ENCODE measurements around the gene ANKRD1.

ANKRD1 gene

DNA sequence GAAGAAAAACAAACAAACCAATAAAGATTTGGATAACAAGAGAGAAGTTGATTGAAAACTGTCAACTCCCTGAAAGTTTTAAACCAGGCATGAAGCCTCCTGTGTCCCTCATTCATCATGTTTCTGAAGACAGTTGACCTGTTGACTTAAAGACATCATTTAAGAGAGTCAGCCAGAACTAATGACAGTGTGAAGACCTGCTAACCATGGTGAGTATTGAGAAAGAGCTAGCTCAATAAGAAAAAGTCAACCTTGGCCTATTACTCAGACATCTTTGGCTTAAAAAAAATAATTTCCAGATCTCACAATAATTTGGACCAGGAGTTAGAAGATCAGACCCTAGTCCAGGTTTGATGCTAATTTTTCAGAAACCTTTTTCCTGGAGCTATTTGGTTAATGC lies 45.3 kb upstream of the ANKRD1 start:
- in situ Hi-C loops (cut with HindIII; ENCODE audit: low pct_ligation_motif_present, low sequenced_read_pairs) = no loop called here
- TF ChIP-seq, protein P1, sequence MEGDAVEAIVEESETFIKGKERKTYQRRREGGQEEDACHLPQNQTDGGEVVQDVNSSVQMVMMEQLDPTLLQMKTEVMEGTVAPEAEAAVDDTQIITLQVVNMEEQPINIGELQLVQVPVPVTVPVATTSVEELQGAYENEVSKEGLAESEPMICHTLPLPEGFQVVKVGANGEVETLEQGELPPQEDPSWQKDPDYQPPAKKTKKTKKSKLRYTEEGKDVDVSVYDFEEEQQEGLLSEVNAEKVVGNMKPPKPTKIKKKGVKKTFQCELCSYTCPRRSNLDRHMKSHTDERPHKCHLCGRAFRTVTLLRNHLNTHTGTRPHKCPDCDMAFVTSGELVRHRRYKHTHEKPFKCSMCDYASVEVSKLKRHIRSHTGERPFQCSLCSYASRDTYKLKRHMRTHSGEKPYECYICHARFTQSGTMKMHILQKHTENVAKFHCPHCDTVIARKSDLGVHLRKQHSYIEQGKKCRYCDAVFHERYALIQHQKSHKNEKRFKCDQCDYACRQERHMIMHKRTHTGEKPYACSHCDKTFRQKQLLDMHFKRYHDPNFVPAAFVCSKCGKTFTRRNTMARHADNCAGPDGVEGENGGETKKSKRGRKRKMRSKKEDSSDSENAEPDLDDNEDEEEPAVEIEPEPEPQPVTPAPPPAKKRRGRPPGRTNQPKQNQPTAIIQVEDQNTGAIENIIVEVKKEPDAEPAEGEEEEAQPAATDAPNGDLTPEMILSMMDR (IDR thresholded peaks at IDR 0.05; ENCODE audit: low read depth, low read length, missing control alignments) = no peak
- no peaks in the 10 kb centered on the region for H3K27me3 ChIP-seq (replicated peaks)
- DNase-seq = no peak
- H3K4me3 ChIP-seq (ENCODE audit: low read depth, low read length) = no peak overlapping the region
- no peak overlapping the region for H3K27ac ChIP-seq
- no peaks in the 10 kb centered on the region for H3K36me3 ChIP-seq (replicated peaks)

DNA sequence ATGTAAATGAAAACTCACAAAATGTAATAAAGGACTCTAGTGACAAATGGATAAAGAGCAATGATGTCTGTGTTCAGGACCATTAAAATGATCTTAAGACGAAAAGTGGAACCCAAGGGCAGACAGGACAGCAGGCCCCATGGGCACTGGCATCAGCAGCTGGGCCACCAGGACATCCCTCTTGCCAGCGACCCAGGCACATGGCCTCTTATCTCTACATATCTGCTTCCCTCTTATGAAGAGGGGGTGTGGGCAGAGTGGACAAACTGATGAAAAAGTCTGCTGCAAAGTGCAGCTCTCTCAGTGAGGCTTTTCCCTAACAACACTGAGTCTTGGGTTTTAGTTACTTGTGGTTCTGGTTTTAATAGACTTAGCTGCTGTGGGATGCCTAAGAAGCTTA lies 44.8 kb upstream of the ANKRD1 start:
- no peak overlapping the region for H3K4me3 ChIP-seq (ENCODE audit: low read depth, low read length)
- TF ChIP-seq, protein P1 (IDR thresholded peaks at IDR 0.05; ENCODE audit: low read depth, low read length, missing control alignments) = no peak
- H3K36me3 ChIP-seq (replicated peaks) = no peaks in the 10 kb centered on the region
- in situ Hi-C loops (cut with HindIII; ENCODE audit: low pct_ligation_motif_present, low sequenced_read_pairs) = no loop called here
- DNase-seq = no peak
- no peaks in the 10 kb centered on the region for H3K27me3 ChIP-seq (replicated peaks)
- no peak overlapping the region for H3K27ac ChIP-seq

GRCh38 chr10:90964781-90965465 lies 44.0 kb upstream of the ANKRD1 start:
- Histone ChIP-seq H3K27ac (no peak overlapping the region), H3K36me3 (replicated peaks) (no peaks in the 10 kb centered on the region), H3K4me3 (ENCODE audit: low read depth, low read length) (no peak overlapping the region), H3K27me3 (replicated peaks) (no peaks in the 10 kb centered on the region)
- DNase-seq = no peak
- in situ Hi-C loops (cut with HindIII; ENCODE audit: low pct_ligation_motif_present, low sequenced_read_pairs) = no loop called here
- TF ChIP-seq, protein P1 (IDR thresholded peaks at IDR 0.05; ENCODE audit: low read depth, low read length, missing control alignments) = no peak

DNA sequence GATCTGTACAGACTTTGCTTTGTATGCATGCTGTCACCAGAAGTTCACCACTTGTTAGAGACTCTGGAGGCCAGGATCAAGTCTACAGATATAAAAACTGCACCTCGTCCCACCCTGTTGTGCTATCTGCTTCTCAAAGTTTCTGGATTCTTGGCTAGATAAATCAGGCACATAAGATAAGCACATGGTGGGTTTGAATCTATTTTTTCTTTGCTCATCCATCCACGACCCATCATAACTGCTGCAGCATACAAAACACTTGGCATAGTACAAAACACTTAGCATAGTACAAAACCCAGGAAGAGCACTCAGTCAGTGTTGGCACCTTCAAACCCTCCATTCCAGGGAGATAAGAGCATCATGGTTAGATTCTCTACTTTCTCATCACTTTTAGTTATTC lies 42.4 kb upstream of the ANKRD1 start:
- no peaks in the 10 kb centered on the region for H3K36me3 ChIP-seq (replicated peaks)
- TF ChIP-seq, protein P1 (IDR thresholded peaks at IDR 0.05; ENCODE audit: low read depth, low read length, missing control alignments) = no peak
- DNase-seq = no peak
- H3K4me3 ChIP-seq (ENCODE audit: low read depth, low read length) = no peak overlapping the region
- no peak overlapping the region for H3K27ac ChIP-seq
- in situ Hi-C loops (cut with HindIII; ENCODE audit: low pct_ligation_motif_present, low sequenced_read_pairs) = no loop called here
- H3K27me3 ChIP-seq (replicated peaks) = no peaks in the 10 kb centered on the region

GRCh38 chr10:90960355-90960814 lies 39.5 kb upstream of the ANKRD1 start:
- peak overlapping the region; percentile 49 for H3K27ac ChIP-seq
- in situ Hi-C loops (cut with HindIII; ENCODE audit: low pct_ligation_motif_present, low sequenced_read_pairs) = no loop called here
- no peak overlapping the region for H3K4me3 ChIP-seq (ENCODE audit: low read depth, low read length)
- H3K36me3 ChIP-seq (replicated peaks) = no peaks in the 10 kb centered on the region
- peak; percentile 96 for DNase-seq
- TF ChIP-seq, protein P1 (IDR thresholded peaks at IDR 0.05; ENCODE audit: low read depth, low read length, missing control alignments) = peak; percentile 26
- no peaks in the 10 kb centered on the region for H3K27me3 ChIP-seq (replicated peaks)

DNA sequence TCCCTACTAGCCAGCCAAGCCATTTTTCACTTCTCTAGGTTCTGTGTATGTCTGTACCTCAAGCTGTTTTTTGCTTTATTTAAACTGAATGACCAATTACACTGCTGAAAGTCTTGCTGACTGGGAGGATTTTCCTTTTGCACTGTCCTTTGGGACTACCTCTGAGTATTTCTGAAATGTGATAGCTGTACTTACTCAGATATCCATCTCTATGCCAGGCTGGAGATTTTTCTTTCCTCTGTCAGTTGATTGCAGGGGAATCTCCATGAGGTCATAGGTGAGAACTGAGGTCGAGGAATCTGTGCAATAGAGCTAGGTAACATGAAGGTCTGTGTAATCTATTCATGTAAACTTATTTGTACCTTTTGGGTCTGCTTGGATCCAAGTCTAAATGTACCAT lies 38.9 kb upstream of the ANKRD1 start:
- Histone ChIP-seq H3K36me3 (replicated peaks) (no peaks in the 10 kb centered on the region), H3K27ac (peak overlapping the region; percentile 49), H3K4me3 (ENCODE audit: low read depth, low read length) (no peak overlapping the region), H3K27me3 (replicated peaks) (no peaks in the 10 kb centered on the region)
- TF ChIP-seq, protein P1 (IDR thresholded peaks at IDR 0.05; ENCODE audit: low read depth, low read length, missing control alignments) = no peak
- DNase-seq = no peak
- in situ Hi-C loops (cut with HindIII; ENCODE audit: low pct_ligation_motif_present, low sequenced_read_pairs) = no loop called here

All from brain microvascular endothelial cell (primary cell).